GM12872 (cell line): ENCODE results near the gene MYO18B.

Experiments
- CTCF ChIP-seq: IDR thresholded peaks from 3 replicates; pipeline ENCODE4 v1.5.1; 2011; ENCODE audit warnings: low read depth, mild to moderate bottlenecking, low read length, moderate library complexity; ENCODE audit not compliant: insufficient read depth

The MYO18B gene

GRCh38 chr22:26072621-26073020 lies 330.6 kb downstream of the MYO18B start:
- no peak for TF ChIP-seq CTCF

GRCh38 chr22:26075251-26075650 lies 333.3 kb downstream of the MYO18B start:
- TF ChIP-seq CTCF, result no peak

- no peak for TF ChIP-seq CTCF
Measured at GRCh38 chr22:26079009-26079408, 337.0 kb downstream of the MYO18B start.
